B cell (primary cell): ENCODE data around the gene SLC35F5. TPM values are rescaled to one million over a fixed set of nuclear protein-coding genes. Genes with fewer than 3 reads are reported as not detected.

Source experiments
- ATAC-seq: fragments of 200-7000 bp; cut with Tn5 transposase; one replicate; pipeline ENCODE4 v1.10.0; 2021; ENCODE audit warnings: low read depth, mild to moderate bottlenecking, moderate number of reproducible peaks, moderate library complexity
- CTCF ChIA-PET: fragments of 350-600 bp; sonication (Branson Sonifier 250); formaldehyde crosslinking; loops from one replicate; lab custom pipeline; 2021; ENCODE audit warnings: antibody characterized with exemption, inconsistent platforms; lab: Charles Lee
- POLR2A ChIA-PET: fragments of 350-600 bp; sonication (Branson Sonifier 250); formaldehyde crosslinking; loops from one replicate; lab custom pipeline; 2021; ENCODE audit warnings: antibody characterized with exemption; lab: Charles Lee
- DNase-seq: peaks from one replicate; pipeline ENCODE4 v3.0.0; 2013
- H2AFZ ChIP-seq: 2 replicates; pipeline ENCODE4 v1.6.1; 2012; ENCODE audit warnings: mild to moderate bottlenecking, low read depth, low read length; ENCODE audit not compliant: insufficient read depth, poor library complexity, severe bottlenecking
- H3K27ac ChIP-seq, 2 donors: 1 replicate in 1 of 2; 2 replicates in 1 of 2; pipeline ENCODE4 v1.5.1; 2012 to 2013; ENCODE audit warnings: low read length in 2 of 2, mild to moderate bottlenecking in 2 of 2, moderate library complexity in 1 of 2
- H3K27me3 ChIP-seq, 4 experiments: fragments of 200-600 bp in 1 of 4; sonication (generic) in 1 of 4; replicated peaks in 1 of 4; 1 replicate in 2 of 4; 2 replicates in 2 of 4; pipeline versions ENCODE4 v1.6.1 to v1.7.0; 2013 to 2016; ENCODE audit warnings: low read length in 3 of 4, mild to moderate bottlenecking in 2 of 4, mixed read lengths in 1 of 4, moderate library complexity in 1 of 4; ENCODE audit not compliant: insufficient read depth in 4 of 4, control insufficient read depth in 3 of 4; ENCODE audit errors: control extremely low read depth in 1 of 4
- H3K36me3 ChIP-seq, 2 experiments: replicated peaks in 1 of 2; 1 replicate in 1 of 2; 2 replicates in 1 of 2; pipeline versions ENCODE4 v1.6.1 to v1.7.1; 2013; ENCODE audit warnings: low read length in 1 of 2; ENCODE audit not compliant: insufficient read depth in 2 of 2, control insufficient read depth in 1 of 2; ENCODE audit errors: control extremely low read depth in 1 of 2, extremely low read depth in 1 of 2
- H3K4me1 ChIP-seq, 2 donors: fragments of 200-600 bp in 1 of 2; sonication (generic) in 1 of 2; 1 replicate in 1 of 2; 2 replicates in 1 of 2; pipeline versions ENCODE4 v1.5.1 to v1.6.1; 2013 to 2017; ENCODE audit warnings: low read length in 2 of 2; ENCODE audit not compliant: control insufficient read depth in 2 of 2, insufficient read depth in 2 of 2
- H3K4me2 ChIP-seq: replicated peaks from 2 replicates; pipeline ENCODE3; 2012; ENCODE audit warnings: mild to moderate bottlenecking, low read depth, low read length; ENCODE audit not compliant: poor library complexity, severe bottlenecking
- H3K4me3 ChIP-seq, 5 experiments: fragments of 200-600 bp in 1 of 5; sonication (generic) in 1 of 5; 1 replicate in 3 of 5; 2 replicates in 2 of 5; pipeline versions ENCODE4 v1.5.1 to v1.7.0; 2011 to 2016; ENCODE audit warnings: low read length in 4 of 5, mild to moderate bottlenecking in 4 of 5, low read depth in 2 of 5, control low read depth in 1 of 5, moderate library complexity in 1 of 5; ENCODE audit not compliant: insufficient read depth in 1 of 5; ENCODE audit errors: control extremely low read depth in 1 of 5, extremely low read depth in 1 of 5
- H3K79me2 ChIP-seq: fragments of 200-600 bp; sonication (generic); one replicate; pipeline ENCODE4 v1.6.0; 2016; ENCODE audit warnings: low read length; ENCODE audit not compliant: control insufficient read depth, insufficient read depth
- H3K9ac ChIP-seq: fragments of 200-600 bp; sonication (generic); 2 replicates; pipeline ENCODE4 v1.6.1; 2017; ENCODE audit warnings: mild to moderate bottlenecking, low read length, moderate library complexity
- H3K9me3 ChIP-seq, 3 donors: one replicate each; pipeline versions ENCODE4 v1.6.1 to v1.7.1; 2013; ENCODE audit warnings: low read length in 2 of 3; ENCODE audit not compliant: control insufficient read depth in 2 of 3, insufficient read depth in 1 of 3; ENCODE audit errors: control extremely low read depth in 1 of 3
- H4K20me1 ChIP-seq: 2 replicates; pipeline ENCODE4 v1.6.0; 2012; ENCODE audit warnings: mild to moderate bottlenecking, low read length; ENCODE audit not compliant: insufficient read depth, control insufficient read depth, poor library complexity, severe bottlenecking
- H3K27ac Mint-ChIP-seq: one replicate; pipeline ENCODE4 v1.8.0; 2021; ENCODE audit warnings: mixed read lengths
- H3K27me3 Mint-ChIP-seq: one replicate; pipeline ENCODE4 v1.8.0; 2021; ENCODE audit warnings: mixed read lengths
- H3K4me1 Mint-ChIP-seq: one replicate; pipeline ENCODE4 v1.8.0; 2021; ENCODE audit warnings: mixed read lengths
- H3K4me3 Mint-ChIP-seq: one replicate; pipeline ENCODE4 v1.8.0; 2021; ENCODE audit warnings: mixed read lengths
- H3K9me3 Mint-ChIP-seq: one replicate; pipeline ENCODE4 v1.8.0; 2022; ENCODE audit warnings: mixed read lengths; ENCODE audit not compliant: insufficient read depth
- EZH2 ChIP-seq: IDR thresholded peaks from 2 replicates; pipeline ENCODE4 v1.6.1; 2012; ENCODE audit warnings: borderline replicate concordance, low read depth, mild to moderate bottlenecking, moderate library complexity, low read length; ENCODE audit not compliant: insufficient read depth, poor library complexity, severe bottlenecking
- WGBS: methylation state at CpG from one replicate; pipeline ENCODE4 v1.1.5; 2013; ENCODE audit warnings: missing lambda C conversion rate; ENCODE audit not compliant: insufficient coverage; 5-methylcytosine and 5-hydroxymethylcytosine counted together
- intact Hi-C: fragments of 100-400 bp; cut with micrococcal nuclease; formaldehyde crosslinking; loops from one replicate; pipeline ENCODE4 v1.10.0; 2022
- polyA plus RNA-seq: library from polyadenylated mRNA; depleted of rRNA; stranded (reverse); fragments of >200 nt; gene quantifications from 2 replicates; pipeline ENCODE4 v1.2.3, GENCODE V29; 2012
- total RNA-seq, 2 donors: library from RNA; stranded (reverse); fragments of 120-200 nt in 1 of 2; gene quantifications; 1 replicate in 1 of 2; 2 replicates in 1 of 2; pipeline versions ENCODE4 v1.2.3 to v1.2.4, GENCODE V29; 2013 to 2022
- TF ChIP-seq, protein P1 (sequence below): fragments of 200-600 bp; IDR thresholded peaks from one replicate; pipeline ENCODE4 v1.8.0; 2022; ENCODE audit warnings: antibody characterized with exemption, mild to moderate bottlenecking

The SLC35F5 gene
- total and polyA plus RNA-seq, 2 donors (not counting 1 experiment from before 2014, with no cell fraction given), result 9.8 to 75.5 TPM

DNA sequence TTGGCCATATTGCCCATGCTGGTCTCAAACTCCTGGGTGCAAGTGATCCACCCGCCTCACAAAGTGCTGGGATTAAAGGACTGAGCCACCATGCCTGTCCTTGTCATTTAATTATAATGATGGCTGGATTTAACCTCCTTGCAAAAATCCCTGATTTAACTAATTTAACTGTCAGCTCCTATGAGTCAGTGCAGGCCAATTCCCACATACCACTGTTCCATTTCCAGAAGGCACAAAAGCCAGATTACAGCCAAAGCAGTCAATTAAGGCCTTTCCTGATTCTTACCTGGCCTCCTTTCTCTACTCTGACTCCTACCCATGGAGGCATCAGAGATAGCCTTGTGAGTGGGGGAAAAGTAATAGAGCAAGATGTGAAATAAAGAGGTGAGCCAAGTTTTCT lies 12.3 kb upstream of the SLC35F5 start:
- TF ChIP-seq, protein P1, sequence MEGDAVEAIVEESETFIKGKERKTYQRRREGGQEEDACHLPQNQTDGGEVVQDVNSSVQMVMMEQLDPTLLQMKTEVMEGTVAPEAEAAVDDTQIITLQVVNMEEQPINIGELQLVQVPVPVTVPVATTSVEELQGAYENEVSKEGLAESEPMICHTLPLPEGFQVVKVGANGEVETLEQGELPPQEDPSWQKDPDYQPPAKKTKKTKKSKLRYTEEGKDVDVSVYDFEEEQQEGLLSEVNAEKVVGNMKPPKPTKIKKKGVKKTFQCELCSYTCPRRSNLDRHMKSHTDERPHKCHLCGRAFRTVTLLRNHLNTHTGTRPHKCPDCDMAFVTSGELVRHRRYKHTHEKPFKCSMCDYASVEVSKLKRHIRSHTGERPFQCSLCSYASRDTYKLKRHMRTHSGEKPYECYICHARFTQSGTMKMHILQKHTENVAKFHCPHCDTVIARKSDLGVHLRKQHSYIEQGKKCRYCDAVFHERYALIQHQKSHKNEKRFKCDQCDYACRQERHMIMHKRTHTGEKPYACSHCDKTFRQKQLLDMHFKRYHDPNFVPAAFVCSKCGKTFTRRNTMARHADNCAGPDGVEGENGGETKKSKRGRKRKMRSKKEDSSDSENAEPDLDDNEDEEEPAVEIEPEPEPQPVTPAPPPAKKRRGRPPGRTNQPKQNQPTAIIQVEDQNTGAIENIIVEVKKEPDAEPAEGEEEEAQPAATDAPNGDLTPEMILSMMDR, result no peak
- TF ChIP-seq EZH2, result no peak
- ChIA-PET POLR2A (no interaction called here), CTCF (no interaction called here)
- H3K4me3 ChIP-seq, result no peak overlapping the region
- H3K4me3 Mint-ChIP-seq, result no peak overlapping the region
- no peaks in the 10 kb centered on the region for H3K27me3 ChIP-seq
- peaks cover 0 to 7% (median 0%) of the 10 kb centered on the region in 3 donors for H3K9me3 ChIP-seq
- intact Hi-C loops, result loop anchor here (5.0 kb wide), 1 partner anchor 34 kb away; no protein-coding TSS in a partner anchor
- H2AFZ ChIP-seq, result no peak overlapping the region
- ATAC-seq (no peak), DNase-seq (no peak)
- no peaks in the 10 kb centered on the region for H3K79me2 ChIP-seq
- H3K4me2 ChIP-seq, result no peak overlapping the region
- H3K27me3 Mint-ChIP-seq, result no peaks in the 10 kb centered on the region
- no peaks in the 10 kb centered on the region for H3K9me3 Mint-ChIP-seq
- no peaks in the 10 kb centered on the region for H3K4me1 Mint-ChIP-seq
- WGBS, result no CpG with 5 or more reads among the region's 1 CpG
- no peak overlapping the region for H3K27ac ChIP-seq
- H3K9ac ChIP-seq, result no peak overlapping the region
- no peak overlapping the region for H3K27ac Mint-ChIP-seq
- no peaks in the 10 kb centered on the region for H3K4me1 ChIP-seq
- H3K36me3 ChIP-seq, result no peaks in the 10 kb centered on the region
- H4K20me1 ChIP-seq, result no peaks in the 10 kb centered on the region

DNA sequence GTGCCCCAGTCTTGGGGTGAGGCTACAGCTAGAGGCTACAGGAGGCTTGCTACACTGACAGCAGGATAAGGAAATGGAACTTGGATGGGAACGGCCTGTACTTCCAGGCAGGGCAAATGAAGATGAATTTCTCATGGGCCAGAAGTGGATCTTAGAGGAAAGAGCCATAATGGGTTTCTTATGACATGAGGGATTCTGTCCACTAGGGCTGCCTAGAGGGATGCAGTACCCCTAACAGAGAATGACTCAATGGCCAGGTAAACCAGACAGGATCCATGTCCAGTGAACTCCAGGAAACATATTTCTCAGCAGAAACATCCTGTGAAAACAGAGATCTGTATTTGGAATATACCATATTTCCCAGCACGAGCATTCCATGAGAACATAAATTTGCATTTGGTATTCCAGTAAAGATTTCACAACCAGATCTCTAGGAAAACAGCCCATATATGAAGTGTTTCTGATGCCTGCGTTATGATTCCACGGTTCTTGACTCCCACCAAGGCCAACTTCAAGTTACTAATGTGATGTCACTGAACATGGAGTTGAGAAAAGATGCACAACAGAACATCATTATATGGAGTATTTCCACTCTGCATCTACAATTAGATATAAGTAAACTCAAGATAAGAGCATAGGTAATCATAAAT lies 11.5 kb upstream of the SLC35F5 start:
- 91% methylated on average over 1 of the region's 4 CpGs for WGBS
- no peaks in the 10 kb centered on the region for H3K27me3 Mint-ChIP-seq
- ATAC-seq, result no peak
- Histone ChIP-seq H3K9ac (no peak overlapping the region), H3K36me3 (no peaks in the 10 kb centered on the region), H3K4me3 (no peak overlapping the region), H3K79me2 (no peaks in the 10 kb centered on the region), H3K27ac (no peak overlapping the region), H3K27me3 (no peaks in the 10 kb centered on the region), H3K4me1 (no peaks in the 10 kb centered on the region), H3K4me2 (no peak overlapping the region), H3K9me3 (peaks cover 0 to 7% (median 0%) of the 10 kb centered on the region in 3 donors), H4K20me1 (no peaks in the 10 kb centered on the region), H2AFZ (no peak overlapping the region)
- TF ChIP-seq EZH2, result no peak
- TF ChIP-seq, protein P1, result no peak
- H3K27ac Mint-ChIP-seq, result no peak overlapping the region
- intact Hi-C loops, result loop anchor here (5.0 kb wide), 1 partner anchor 34 kb away; no protein-coding TSS in a partner anchor
- ChIA-PET CTCF (no interaction called here), POLR2A (no interaction called here)
- no peak for DNase-seq
- H3K9me3 Mint-ChIP-seq, result no peaks in the 10 kb centered on the region
- no peak overlapping the region for H3K4me3 Mint-ChIP-seq
- no peaks in the 10 kb centered on the region for H3K4me1 Mint-ChIP-seq
